8988T (cell line): Measurements from ENCODE around the gene IGFL4.
A peak's percentile ranks its signal among the peaks of the same experiment; 100 is the strongest.

Source experiments
- DNase-seq: peaks from one replicate; pipeline ENCODE4 v3.0.0; 2011

The IGFL4 gene

DNA sequence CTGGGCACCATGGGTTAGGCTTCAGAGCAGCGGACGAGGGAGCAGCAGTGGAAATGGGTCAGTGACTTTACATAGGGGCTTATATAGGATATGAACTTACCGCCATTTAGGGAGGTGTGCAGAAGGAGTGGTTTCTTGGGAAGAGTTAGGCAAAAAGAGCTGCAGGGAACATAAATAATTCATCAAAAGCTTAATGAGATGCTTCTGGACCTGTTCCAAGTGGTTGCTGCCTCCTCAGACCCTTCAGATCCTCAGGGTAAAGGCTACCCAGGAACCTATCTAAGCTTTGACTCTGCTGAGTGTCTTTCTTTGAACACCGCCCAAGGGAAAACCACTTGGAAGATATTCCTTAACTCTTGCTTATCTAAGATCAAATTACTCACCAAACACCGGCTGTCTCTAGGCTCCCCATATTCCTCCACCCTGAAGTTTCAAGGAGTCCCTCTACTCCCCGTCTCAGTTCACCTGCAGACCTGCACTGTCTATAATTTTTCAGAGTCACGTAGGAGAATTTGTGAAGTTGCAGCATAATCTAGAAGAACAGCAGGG is at the start of gene IGFL4:
Gene IGFL4, minus strand, starts transcription at position 51 of the 549 bp plus-strand sequence. Its CDS starts 40 bp downstream, at position 11.
- no peak for DNase-seq

DNA sequence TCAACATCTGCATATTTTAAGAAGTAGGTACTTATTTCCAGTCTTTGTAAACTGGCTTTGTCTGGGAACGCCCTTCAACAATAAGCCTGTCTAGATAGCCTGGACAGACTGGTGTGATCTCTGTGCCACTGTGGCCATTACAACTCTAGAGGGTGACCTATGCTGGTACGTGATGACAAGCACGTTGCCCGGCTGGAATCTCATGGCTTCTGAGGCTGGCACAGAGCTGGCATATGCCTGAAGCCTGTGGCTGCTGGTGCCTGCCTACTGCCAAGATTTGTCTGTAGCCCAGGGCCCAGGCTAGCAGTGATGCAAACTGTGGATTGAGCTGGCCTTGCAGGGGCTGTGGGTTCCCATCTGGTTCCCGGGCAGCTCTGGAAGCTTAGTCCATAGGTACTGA is 49.6 kb upstream of the IGFL4 start:
- DNase-seq = no peak

DNA sequence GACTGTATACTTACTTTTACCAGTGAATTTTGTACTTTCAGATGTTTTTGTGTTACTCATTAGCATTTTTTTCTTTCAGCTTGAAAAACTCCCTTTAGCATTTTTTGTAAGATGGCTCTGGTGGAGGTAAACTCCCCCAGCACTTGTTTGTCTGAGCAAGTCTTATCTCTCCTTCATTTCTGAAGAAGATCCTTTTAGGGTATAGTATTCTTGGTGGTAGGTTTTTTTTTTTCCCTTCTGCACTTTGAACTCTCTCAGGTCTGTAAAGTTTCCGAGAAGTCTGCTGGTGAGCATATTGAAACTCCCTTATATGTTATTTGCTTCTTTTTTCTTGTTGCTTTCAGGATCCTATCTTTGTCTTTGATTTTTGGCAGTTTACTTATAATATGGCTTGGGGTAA is 48.6 kb upstream of the IGFL4 start:
- no peak for DNase-seq

DNA sequence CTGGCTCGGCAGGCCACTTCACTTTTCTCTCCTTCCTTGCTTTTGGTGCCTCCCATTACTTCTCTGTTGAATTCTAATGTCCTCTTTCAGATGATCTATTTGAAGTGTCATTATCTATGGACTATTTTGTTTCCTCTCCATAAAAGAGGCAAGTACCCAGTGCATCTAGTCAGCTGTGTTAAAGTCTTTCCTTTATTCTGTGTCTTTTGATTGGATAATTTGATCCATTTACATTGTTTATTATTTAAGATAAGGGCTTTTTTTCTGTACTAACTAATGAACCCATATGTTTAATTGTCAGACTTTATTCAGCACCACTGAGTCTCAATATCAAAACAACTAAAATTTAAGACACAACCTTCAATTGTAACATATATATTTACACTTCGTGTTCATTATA is 47.3 kb upstream of the IGFL4 start:
- DNase-seq = no peak

DNA sequence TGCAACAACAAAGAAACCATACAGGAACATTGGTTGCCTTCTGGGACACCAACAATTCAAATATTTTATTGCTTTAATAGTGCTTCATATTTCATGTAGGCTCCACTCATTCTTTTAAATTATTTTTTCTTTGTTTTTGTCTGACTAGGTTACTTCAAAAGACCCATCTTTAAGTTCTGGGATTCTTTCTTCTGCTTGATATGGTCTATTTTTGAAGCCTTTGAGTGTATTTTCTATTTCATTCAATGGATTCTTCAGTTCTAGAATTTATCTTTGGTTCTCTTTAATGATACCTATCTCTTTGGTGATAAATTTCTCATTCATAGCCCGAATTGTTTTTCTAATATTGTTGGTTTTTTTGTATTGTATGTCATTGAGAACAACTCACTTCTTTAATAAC is 45.1 kb upstream of the IGFL4 start:
- DNase-seq = no peak

DNA sequence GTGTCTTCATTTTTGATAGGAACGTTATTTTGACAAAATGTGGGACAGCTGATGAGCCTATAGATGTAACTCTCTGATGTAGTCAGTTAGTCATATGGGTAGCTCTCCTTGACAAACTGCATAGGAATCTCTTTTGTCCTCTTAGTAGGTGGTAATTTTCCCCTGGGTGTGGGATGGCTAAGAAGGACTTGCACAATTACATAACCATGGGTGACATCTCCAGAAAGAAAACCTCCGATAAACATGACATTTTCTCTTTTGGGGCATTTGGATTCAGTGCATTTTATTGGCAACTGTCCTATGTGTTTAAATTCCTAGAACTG is 41.9 kb upstream of the IGFL4 start:
- DNase-seq = no peak

DNA sequence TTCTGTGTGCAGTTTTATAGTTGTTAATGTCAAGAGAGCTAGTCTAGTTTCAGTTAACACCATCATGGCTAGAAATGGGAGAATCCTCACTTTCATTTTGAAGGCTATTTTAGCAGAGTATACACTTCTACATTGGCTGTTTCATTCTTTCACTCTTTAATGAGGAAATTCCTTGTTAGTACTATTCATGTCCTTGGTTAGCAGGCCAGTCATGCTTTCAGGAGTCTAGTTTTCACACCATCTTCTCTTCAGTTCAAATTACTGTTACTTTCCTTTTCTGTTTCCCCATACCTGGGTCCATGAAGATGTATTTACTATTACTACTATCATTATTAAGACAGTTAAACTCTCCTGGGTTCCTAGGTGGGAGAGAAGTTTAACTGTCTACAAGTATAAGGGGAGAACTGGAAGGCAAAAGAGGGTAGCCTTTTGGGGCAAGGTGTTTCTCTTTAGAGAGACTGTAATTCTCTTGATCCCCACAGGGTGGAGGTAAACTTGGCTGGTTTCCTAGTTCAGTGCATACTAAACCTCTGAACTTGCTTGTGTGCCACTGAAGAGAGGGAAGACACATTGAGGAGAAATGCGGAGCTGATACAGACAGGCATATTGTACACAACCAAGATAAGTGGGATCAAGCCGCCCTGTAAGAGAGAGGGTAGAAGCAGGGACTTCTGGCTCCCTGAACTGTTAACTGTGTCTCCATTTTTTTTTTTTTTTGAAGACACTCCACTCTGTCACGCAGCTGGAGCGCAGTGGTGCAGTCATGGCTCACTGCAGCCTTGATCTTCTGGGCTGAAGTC is 41.3 kb upstream of the IGFL4 start:
- peak; percentile 12 for DNase-seq

DNA sequence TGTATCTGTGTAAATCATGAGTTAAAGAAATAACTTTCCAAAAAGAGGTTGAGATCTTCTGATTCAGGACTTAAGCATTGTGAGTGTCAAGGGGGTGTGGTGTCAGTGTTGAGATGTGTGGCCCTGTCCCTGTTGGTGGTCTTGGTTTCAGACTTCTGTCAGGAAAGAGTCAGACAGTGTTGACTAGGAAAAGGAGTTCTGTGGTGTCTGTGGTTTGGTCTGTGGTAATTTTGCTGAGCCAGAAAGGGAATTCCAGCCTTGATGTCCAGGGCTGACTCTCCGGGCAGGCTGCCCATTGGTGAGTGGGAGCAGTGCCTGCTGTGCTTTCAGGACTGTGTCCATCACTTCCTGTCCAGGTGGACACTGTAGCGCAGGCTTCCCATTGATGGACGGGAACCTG is 39.8 kb upstream of the IGFL4 start:
- DNase-seq = no peak

DNA sequence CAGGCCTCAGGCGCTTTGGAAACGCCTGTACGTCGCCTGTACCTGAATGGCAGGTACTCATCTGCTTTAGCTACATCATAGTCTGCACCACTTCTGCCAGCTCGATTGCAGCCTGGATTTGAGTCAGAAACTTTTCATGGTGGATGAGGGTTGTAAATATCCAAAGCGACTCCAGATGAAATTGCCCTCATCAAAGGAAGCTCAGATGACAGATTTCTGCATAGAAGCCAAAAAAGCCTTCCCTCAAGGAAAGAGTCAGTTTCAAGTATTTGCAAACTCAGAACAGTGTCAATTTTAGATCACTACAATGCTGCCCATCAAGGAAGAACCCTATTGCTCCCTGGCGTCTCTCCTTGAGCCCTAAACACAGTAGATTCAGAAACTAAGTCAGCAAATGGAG is 38.8 kb upstream of the IGFL4 start:
- no peak for DNase-seq

DNA sequence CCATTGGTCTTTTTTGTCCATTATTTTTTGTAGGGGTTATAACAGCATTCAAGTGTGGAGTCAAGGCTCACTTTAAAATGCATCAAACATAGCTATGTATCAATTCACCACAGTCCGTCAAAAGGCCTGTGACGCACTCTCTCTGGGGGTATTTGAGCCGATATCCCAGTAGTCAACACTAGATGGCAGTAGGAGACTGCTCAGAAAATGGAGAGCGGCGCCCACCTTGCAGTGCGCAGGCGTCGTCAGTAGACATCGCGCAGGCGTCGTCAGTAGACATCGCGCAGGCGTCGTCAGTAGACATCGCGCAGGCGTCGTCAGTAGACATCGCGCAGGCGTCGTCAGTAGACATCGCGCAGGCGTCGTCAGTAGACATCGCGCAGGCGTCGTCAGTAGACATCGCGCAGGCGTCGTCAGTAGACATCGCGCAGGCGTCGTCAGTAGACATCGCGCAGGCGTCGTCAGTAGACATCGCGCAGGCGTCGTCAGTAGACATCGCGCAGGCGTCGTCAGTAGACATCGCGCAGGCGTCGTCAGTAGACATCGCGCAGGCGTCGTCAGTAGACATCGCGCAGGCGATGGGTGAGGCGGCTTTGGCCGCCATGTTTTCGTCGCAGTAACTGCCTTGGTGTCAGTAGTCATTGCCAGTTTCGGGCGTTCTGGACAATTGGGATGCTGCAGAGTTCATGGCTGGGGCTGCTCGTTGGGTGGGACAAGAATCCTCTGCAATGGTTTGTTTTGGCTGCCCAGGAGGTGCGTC is 38.0 kb upstream of the IGFL4 start:
- DNase-seq = peak; percentile 15

DNA sequence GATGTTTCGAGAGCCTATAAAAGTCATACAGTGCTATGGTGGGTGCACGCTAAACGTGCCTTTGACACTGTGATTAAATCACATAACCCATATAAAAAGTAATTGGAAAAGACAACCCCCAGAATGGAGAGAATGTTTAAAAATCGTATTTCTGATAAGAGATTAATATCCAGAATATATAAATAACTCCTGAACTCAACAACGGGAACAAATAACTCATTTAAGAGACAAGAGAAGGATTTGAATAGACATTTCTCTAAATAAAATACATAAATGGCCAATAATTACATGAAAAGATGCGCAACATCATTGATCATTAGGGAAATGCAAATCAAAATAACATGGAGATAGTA is 37.0 kb upstream of the IGFL4 start:
- no peak for DNase-seq

DNA sequence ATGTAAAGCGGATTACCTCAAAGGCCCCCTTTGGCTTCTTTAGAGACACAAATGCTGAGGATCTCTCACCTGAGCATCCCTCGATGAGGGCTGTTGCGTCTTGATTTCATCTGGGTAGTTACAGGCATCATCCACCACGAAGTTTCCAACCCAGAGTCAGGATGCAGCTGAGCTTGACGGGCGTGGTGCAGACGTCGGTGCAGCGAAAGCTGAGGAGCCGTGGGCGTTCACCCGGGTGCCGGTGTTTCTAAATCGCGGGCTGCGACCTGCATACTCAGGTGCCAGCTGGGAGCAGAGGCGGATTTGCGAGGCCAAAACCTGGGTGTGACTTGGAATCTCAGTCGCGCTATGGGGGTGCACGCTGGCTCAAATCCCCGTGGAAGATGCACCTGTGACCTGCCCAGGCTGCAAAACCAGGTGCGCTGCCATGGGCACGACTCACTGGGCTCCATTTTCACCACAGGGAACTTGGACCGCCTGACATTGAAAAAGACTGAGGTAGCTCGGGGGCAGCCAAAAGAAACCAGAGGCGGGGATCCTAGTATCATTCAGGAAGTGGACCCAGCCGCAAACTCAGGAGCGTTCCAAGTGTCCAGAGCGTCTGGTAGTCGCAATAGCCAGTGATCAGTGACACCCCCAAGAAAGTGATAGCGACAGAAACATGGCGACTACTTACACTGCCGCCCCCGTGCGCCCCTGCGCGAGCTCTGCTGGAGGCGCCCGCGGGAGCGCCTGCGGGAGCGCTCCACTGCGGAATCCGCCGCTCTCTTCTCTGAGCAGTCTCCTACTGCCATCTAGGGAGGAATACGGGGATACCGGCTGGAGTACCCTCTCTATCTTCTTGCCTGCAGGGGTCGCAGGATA is 36.4 kb upstream of the IGFL4 start:
- DNase-seq = peak; percentile 53

DNA sequence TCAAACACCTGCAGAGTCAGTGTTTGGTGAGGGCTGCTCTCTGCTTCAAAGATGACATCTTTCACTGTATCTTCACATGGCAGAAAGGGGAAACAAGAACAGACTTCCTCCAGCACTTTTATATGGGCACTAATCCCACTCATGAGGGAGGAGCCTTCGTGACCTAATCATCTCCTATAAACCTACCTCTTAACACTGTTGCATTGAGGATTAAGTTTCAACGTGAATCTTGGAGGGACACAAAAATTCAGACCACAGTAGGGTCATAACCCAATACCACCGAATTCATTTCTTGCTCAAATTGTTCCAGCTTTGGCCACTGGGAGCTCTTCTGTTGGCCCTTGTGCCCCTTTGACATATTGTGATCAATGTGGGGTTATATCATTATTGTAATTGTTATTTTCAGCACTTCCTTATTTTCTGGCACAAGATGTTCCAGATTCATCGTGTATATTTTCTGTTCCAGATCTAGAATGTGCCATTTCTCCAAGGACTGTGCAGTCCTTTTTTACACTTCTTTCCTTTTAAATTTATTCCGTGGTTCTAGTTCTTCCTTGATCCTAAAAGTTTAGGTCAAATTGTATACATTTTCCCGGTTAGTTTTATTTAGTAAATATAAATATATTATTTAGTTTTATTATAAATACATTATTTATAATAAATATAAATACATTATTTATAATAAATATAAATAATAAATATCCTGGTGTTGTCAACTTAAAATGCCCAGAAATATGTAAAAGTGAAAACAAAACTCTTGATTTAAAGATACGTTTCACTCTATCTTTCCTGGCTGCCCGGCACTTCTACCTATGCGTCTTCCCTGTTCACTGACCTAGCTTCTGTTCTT is 35.5 kb upstream of the IGFL4 start:
- no peak for DNase-seq

DNA sequence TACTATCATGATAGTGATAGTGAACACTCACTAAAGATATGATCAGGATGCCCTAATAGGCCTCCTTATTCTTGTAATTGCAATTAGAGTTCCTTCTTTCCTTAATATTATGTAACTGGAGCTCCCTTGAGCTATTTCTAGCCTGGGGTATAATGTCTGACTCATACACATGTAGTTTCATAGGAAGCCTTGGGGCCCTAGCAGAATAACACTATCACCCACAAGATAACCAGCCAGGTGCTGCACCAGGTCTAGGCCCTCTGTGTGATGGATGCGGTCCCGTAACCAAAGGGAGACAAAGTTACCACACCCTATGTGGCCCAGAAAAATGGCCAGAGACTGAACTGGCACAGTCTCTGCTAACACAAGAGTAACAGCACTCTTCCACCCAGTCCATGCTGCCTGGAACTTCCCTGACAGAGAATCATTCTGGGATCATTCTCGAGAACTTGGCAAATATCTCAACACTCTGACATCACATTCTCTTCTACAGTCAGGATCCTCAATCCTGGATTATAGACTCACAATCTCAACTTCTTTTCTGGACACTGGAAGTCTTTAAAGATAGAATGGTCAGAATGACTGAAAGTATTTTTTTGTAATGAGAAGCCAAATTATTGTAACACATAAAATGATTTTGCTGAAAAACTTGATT is 32.6 kb upstream of the IGFL4 start:
- DNase-seq = no peak

DNA sequence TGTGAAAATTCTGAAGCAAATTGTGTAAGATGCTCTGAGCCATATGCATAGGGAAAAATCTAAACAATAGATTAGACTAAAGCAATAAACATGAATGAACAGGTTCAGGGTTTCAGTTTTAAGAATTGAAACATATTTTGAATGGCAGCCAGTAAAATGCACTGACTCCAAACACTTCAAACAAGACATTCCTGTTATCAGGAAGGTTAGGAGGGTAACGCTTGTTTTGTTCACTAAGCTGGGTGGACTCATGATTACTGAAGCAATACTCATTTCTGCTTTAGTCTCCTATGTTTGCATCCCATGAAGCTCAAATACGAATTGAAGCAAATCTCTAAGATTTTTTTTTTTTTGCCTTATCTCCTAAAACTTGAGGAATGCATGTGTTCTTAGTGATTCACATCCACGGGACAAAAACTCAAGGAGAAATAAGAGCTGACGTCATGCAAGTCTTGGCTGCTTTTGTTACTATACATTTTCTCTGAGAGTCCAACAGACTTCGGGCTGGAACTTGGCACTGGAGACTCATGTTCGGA is 29.1 kb upstream of the IGFL4 start:
- no peak for DNase-seq

DNA sequence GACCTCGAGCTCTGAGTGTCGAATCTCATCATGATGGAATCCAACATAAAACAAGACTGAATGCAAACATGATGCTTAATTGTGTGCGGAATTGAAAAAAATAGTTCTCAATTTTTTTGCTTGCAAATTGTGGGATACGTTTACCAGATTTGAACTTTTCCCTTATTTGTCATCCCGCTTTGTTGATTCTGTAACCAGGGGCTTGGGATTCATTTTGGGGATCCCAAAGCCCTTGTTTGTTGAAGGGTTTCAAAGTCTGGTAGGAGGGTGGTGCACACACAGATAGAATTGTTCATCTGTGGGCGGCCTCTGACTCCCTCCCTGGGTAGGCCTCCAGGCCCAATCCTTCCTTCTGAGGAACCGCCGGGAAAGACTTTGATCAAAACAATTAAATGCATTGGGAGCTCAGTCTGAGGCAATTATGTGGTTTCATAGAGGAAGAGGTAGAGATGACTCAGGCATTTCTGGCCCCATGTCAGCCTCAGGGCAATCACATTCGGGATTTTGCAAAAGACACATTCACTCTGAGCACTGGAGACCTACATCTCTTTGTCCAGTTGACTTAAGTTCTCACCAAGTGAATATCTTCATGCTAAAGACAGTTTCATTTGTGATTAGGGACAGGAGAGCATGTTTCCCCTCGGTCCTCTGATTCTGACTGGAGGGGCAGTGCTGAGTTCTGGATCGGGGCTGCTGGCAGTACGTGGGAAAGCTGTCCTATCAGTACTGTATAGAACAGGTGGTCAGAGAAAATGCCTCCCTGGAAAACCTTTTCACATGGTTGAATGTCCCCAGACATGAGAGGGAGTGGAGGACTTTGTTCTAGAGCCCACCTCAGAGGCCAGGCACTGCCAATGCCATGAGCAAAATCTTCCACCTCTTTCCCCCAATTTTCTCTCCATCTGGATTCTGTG is 27.8 kb upstream of the IGFL4 start:
- no peak for DNase-seq

DNA sequence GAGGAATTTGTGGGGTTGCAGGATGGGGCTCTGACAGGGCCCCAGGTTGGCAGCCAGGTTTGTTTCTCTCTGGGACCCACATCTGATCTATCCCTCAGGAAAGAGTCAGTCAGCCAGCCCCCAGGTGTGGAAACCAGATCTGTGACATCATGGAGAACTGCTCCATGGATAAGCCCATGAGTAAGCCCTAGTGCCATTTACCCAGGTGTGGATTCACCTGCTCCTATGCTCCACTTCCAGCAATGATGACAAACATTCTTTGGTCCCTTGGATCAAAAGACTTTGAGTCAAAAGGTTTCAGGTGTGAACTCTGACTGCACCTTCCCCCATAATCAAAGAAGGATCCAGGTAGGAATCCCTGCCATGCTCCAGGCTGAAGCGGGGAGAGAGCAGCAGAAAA is 26.9 kb upstream of the IGFL4 start:
- no peak for DNase-seq

DNA sequence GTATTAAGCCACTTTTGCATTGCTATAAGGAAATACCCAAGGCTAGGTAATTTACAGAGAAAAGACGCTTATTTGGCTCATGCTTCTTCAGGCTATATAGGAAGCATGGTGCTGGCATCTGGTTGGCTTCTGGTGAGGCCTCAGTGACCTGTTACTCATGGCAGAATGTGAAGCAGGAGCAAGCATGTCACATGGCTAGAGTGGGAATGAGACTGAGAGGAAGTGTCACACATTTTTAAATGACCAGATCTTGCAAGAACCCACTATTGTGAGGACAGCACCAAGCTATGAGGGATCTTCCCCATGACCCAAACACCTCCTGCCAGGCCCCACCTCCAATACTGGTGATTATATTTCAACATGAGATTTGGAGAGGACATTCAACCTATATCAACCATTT is 25.7 kb upstream of the IGFL4 start:
- no peak for DNase-seq

DNA sequence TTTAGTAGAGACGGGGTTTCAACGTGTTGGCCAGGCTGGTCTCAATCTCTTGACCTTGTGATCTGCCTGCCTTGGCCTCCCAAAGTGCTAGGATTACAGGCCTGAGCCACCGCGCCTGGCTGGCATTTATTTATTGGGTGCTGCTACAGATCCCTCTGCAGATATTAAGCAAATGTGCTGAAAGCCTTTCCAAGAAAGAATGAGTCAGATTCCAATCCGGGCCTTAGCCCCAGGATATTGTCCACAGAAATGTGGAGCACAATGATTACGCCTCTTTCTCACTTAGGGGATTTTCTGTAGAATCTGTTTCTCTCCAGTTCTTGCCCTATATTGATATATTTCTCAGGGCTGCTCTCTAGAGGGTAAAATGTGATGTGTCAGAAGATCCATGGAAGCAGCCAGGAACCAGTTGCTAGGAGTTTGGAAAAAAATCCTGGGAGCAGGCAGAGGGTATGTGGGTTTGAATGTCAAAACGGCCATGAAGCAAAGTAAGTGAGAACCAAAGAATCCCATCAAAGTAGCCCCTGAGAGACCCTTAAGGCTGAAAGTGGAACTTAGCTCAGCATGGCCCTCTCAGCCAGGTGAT is 24.8 kb upstream of the IGFL4 start:
- no peak for DNase-seq

DNA sequence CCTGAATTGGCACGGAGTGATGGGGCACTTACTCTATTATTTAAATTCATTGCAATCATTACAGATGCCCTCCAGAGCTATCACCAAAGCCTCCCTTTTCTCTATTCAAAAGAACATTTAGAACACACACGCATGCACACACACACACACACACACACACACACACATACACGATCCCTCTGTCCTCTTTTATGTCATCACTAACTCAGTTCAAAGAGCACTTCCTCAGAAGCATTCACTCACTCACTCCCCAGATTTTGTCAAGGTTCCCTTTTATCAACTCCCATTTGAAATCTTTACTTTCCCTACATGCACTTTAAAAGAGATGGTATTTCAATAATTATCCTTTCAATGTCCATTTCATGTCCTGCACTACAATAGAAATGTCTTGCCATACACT is 22.4 kb upstream of the IGFL4 start:
- DNase-seq = no peak
